Stimulated activated CD8-positive, alpha-beta memory T cell treated with anti-CD3 and anti-CD28 coated beads, Interleukin-2, amount 100 ng/mL, for 1 hour (primary cell): ENCODE data around the gene MAPKAPK2.

Experiments used
- DNase-seq, 2 donors: peaks; one replicate each; pipeline ENCODE4 v3.0.0-alpha.2; 2020; ENCODE audit warnings: low read depth in 2 of 2

MAPKAPK2 gene

DNA sequence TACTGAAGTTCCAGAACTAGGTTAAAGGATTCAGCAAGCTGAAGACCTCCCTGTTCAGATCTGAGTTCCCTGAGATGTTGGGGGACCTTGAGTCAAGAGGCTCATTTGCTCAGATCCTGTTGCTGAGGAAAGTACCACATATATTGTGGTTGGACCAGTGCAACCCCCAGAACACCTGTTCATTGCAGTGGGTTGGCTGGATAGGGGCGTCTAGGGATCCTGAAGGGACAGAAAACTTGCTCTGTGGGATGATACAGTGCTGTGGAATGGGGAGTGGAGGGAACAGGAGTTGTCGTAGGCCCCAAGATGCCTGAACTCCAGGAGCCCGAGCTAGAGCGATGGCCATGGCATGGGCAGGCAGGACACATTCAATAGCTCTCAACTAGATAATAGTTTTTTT lies 24.6 kb upstream of the MAPKAPK2 start:
- no peak for DNase-seq

DNA sequence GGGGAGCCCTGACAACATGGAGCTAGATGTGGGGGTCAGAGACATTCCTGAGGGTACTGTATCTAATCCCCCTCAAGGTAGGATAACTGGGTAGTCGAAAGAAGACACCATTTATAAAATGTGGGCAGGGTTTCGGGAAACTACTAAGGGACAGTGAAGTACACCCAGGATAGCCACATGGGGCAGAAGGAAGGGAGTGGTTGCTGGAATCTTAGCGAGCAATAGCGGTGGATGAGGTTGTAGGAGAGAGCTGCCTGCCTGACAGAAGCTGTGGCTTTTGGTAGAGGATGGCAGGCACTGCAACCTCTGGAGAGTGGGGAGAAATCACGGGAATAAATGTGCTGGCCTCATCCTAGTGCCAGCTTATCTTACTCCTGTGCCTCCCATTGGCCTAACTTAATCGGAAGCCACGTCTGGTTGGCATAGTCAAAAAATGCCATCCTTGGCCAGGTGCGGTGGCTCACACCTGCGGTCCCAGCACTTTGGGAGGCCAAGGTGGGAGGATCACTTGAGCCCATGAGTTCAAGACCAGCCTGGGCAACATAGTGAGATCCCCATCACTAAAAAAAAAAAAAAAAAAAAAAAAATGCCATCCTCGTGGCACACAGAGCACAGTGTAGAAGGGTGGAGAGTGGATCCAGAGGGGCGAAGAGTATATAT lies 23.4 kb upstream of the MAPKAPK2 start:
- no peak for DNase-seq

DNA sequence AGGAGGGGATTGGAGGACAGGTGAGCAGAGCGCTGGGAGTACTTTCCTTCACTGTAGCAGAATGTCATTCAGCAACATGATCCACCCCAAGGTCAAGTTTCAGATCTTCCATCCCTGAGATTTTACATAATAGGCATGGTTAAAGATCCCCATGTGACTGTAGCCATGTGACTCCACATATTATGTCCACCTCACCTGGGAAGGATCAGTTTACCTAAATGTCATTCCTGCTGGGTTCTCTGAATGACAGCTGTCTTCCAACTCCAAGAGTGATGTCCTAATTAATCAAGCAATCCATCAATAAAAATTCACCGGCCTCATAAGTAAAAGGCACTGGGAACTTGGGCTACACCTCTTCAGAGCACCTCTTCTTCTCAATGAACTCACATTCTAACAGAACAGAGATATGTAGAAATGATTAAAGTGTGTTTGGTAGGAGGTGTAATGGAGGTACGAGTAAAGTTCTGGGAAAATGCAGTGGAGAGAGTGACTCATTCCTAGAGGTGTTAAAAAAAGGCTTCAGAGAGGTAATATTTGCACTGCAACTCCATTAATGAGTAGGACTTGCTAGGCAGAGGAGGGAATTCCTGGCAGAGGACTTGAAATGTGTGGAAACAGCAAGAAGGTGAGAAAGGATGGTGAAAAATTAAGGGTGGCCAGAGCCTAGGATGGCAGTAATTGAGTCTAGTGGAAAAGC lies 22.2 kb upstream of the MAPKAPK2 start:
- no peak for DNase-seq

DNA sequence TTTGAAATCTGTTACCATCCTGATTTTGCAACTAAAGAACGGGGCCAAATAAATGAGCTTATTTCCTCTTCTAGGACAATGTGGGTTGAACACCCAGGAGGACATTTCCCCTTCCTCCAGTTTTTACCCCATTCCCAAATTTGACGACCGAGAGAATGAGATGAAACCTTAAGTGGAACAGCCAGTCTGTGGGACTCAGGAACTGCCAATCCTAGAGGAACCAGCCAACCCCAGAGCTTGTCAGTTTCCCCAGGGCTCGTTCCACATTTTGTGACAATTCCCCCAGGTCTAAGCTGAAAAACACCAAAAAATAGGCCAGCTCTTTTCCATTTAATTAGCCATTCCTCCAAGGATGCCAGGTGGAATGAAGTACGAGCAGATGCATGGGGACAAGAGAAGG lies 21.3 kb upstream of the MAPKAPK2 start:
- DNase-seq: no peak

DNA sequence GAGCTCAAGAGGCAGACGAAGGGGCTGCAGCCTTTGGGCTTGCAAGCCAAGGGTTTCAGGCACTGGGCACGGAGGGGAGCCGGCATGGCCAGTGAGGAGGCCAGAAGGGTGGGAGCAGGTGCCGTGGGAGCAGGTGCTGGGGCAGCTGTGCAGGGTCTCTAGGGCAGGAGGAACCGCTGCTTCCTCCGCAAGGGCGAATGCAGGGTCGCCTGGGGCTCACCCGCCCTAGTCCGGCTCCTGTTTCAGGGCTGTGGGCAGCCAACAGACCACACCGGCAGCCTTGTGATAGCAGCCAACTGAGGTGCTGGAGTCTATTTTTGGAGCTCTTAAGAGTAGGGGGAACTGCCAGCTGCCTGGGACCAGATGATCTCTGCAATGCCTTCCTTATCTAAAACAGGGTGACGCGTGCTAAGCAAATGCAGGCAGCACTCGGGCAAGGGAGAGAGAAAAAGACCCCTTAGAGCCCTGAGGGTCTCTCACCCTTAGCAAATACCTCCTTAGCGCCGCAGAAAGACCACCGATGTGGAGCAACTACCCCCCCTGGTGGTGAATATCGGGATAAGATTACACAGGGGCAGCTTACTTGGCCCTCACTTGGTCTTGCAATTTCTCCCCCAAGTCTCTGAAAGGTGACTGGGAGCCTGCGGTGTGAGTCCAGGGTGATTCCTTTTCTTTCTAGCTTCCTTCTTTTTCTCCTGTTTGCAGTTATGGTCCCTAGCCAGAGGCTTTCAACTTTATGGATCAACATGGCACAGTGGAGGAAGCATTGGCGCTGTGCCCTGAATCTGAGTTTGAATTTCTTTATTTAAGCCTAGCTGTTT lies 20.7 kb upstream of the MAPKAPK2 start:
- DNase-seq: peak; percentile 36 to 54

DNA sequence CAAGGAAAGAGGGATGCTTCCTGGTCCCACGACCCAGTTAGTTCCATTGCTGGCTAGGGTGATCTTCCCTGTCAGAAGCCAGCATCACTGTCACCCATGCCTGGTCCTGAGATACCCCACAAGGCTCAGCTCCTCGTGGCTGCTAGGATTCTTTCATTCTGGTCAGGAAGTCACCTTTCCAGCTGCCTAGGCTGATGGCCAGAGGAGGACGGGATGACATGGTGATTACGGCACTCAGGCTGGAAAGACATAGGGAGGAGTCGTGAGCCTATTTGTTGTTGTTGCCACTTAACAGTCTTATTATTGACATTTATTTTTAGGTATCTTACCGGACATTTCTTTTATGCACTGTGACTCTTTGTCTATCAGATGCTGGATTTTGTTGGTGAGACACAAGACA lies 20.0 kb upstream of the MAPKAPK2 start:
- no peak for DNase-seq

DNA sequence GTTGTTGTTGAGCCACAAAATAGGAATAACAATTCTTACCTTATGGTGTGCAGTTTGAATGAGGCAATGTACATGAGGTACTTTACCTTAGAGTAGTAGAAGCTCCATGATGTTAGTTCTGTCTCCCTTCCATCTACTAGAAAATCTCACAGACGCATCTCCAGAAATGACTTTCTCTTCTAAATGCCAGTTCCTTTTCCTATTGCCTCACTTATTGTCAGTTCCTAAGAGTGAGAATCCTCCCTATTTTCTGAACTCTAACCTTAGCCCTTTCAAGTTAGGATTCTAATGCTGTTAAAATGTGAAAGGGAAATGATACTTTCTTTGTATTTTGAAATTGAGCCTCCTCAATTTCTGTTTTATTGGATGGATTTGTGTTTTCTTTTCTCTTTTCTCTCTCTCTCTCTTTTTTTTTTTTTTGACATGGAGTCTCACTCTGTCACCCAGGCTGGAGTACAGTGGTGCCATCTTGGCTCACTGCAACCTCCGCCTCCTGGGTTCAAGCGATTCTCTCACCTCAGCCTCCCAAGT lies 18.6 kb upstream of the MAPKAPK2 start:
- DNase-seq: no peak

DNA sequence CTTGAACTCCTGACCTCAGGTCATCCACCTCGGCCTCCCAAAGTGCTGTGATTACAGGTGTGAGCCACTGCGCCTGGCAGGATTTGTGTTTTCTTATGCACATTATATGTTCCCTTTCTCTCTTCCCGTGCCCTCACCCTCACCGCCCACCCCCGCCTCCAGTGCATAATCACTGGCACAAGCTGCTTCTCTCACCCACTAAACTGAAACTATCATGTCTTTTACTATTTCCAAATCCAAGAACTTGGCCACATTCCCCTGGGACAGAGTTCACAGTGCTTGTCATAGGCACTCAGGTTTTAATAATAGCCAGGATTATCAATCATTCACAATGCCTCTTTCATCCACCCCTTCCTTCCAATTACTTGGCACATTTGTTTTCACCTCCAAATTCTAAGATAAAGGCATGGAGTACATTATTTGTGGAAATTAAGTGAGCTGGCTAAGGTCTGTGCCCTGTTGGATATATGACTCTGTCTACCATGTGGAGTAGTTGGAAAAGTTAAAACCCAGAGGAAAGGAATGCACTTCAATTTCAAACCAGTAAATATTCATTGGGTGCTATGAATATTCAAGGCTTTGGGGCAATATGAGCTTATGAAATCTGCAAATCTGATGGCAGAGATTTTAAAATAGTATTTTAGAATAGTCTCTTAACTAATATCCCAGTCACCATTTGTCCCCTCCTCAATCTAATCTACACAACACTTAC lies 17.6 kb upstream of the MAPKAPK2 start:
- DNase-seq: no peak

DNA sequence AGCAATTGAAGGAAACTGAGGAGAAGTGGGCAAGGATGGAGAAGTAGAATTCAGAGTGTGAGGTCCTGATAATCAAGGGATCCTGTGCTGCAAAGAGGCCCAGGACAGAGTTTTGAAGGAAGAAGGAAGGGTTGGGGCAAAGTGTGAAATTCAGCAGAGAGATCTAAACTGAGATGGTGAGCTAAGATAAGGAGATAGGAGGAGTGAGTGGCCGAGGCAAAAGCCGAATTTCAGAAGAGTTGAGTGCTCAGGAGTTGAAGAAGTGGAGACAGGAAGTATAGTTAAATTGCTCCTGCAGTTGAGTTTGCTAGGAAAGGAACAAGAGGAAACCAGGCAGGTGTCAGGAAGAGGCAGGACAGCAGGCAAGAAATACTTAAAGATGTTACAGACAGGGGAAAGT lies 16.4 kb upstream of the MAPKAPK2 start:
- DNase-seq: no peak

DNA sequence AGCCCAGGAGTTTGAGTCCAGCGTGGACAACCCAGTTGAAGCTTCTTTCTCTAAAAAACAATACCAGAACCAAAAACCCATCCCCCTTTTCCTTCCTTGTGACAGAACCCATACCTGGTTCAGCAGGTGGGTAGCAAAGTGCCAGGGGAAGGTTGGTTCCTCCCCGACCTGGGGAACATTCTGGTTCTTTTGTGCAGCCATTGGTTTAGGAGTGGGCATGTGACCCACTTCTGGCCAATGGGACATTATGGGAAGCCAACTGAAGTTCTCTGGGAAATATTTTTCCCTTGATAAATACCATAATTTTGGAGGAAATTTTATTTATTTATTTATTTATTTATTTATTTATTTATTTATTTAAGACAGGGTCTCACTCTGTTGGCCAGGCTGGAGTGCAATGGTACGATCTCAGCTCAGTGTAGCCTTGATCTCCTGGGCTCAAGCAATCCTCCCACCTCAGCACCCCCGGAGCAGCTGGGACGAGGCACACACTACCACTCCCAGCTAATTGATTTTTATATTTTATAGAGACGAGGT lies 15.8 kb upstream of the MAPKAPK2 start:
- no peak for DNase-seq

DNA sequence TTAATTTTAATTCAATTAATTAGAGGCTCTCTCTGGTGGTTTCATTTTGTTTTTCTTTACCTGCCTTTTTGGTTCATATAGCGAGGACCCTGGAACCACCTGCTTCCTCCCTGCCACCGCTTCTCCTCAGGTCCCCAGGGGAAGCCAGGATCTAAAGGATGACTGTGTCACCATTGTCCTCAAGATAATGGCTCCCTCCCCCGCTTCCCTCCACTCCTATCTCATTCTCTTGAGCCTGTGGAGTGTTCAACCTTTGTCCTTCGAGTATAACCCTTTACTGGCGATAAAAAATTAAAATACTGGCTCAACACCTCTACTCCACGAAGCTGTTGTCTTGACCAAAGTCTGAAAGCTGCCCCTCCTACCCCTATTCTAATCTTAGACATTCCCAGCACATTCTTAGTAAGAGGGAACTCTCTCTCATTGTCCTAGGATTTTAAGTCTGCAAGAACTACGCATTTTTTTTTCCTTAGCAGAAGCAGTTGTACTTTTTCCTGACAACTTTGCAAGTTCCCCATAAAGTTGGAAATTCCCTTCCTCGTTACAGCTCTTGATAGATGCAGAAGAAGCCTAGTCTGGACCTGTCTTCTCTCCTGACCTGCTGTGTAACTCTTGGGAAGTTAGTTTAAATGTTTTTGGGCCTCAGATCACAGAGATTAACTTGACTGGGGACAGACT lies 12.6 kb upstream of the MAPKAPK2 start:
- DNase-seq: no peak

DNA sequence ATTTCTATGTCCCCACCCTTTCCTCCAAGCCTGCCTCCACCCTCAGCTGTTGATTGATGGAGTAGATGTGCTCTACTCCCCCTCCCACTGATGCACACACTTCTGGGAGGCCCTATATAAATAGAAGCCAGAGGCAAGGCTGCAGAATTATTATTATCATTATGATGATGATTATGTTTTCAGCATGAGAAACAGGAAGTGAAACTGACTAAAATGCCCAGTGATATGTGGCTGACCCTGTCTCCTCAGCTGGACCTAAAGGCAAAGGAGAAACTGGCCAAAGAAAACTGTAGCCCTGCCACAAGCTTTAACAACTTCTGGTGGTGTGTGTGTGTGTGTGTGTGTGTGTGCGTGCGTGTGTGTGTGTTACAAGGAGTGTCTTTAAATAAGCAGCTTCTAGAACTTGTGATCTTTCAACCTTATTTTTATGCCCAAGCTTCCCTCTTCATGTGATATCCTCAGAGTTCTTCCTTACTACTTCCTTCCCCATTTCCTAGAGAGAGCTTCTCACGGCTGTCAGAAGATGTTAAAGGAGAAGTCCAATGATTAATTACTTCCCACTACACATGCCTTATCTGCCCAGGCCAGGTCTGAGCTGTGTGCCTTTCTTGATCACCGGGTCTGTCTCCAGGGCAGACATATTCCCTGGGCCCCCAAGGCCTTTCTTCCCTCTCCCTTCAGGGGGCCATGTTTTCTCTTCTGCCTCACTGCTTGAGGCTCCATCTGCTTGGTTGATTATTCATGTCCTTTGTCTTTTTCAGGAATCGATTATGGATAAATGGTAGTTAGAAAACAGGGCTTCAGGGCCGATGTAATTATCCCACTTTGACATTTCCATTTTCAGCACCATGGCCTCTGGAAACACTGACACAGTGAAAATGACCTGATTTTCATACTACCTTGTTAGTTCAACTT lies 11.6 kb upstream of the MAPKAPK2 start:
- no peak for DNase-seq

DNA sequence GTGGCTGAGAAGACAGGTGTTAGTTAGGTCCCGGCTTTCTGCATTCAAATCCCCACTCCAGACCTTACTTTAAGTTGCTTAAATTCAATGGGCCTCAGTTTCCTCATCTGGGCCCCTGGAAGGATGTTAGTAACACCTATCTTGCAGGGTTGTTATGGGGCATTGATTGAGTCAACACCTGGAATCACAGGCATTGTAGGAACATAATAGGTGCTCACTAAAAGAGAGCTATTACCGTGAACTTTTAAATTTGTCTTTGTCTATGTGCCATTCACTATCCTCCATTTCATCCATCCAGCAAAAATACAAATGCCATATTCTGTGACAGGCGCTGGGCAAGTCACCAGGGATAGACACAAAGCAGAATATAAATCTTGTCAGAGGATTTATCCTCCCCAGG lies 10.5 kb upstream of the MAPKAPK2 start:
- DNase-seq: no peak

DNA sequence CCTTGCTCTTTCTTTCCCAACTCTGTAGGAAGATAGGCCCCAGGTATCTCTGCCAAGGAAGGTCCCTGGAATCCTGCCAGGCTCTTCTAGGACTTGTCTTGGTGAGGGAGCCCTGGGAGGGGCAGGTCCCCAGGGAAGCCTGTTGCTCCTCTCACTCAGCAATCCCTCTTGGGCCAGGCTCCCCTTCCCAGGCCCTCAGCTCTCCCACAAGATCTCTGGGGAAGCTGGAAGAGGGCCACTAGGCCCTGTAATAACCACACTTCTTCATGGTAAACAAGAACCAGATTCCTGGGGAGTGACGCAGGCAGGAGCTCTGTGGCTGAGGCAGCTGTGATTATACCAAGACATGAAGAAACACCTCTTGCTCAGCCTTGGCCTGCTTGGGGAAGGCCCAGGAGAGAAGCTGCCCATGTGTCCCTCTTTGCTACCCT lies 9.9 kb upstream of the MAPKAPK2 start:
- no peak for DNase-seq

DNA sequence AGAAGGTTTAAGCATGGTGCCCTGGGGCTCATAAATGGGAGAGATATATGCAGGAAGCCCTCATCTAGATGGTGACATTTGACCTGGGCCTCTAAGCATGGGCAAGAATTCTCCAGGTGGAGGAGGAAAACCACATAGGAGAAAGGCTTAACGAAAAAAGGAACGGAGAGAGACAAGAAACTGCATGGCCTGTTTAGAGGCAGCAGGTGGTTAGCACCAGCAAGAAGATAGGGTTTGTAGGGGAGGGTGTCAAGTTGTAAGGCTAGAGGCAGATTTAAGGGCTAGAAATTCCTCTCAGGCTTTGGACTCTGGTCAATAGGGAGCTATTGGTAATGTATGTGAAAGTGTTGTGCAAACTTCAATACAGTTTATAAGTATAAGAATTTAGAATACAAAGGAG lies 8.2 kb upstream of the MAPKAPK2 start:
- DNase-seq: no peak

DNA sequence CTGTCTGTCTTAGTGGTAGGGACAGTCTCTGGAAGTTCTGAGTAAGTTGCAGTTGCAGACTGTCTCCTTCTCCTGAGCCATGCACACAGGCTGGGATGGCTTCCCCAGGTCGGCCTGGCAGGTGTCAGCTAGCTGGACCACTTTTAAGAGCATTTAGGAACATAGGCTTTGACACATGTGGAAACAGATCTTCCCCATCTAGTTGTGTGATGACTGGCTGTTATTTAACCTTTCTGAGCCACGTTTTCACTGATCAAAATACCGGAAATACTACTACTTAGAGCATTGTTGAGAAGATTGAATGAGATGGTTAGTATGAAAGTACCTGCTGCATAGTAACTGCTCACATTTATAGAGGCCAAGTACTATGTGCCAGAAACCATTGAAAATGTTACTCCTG lies 6.2 kb upstream of the MAPKAPK2 start:
- DNase-seq: no peak

DNA sequence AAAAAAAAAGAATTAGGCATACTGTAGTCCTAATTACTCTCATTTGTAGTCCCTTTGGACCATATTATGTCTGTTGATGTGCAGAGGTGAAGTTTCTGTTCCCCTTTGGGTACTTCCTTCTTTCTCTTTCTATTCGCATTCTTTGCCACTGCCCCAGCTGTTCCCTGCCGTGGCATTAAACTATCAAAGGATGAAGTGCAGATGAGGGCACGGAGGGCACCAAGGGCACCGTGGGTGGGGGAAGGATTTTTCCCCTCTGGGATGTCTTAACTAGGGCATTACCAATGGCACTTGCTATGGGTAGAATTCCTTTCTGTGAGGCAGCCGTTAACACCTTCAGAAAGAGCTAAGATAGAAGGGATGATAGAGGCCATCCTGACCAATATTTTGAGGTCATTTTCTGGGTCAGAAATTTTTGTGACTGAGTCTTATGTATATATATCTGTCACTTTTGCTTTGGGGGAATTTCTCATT lies 4.9 kb upstream of the MAPKAPK2 start:
- no peak for DNase-seq

DNA sequence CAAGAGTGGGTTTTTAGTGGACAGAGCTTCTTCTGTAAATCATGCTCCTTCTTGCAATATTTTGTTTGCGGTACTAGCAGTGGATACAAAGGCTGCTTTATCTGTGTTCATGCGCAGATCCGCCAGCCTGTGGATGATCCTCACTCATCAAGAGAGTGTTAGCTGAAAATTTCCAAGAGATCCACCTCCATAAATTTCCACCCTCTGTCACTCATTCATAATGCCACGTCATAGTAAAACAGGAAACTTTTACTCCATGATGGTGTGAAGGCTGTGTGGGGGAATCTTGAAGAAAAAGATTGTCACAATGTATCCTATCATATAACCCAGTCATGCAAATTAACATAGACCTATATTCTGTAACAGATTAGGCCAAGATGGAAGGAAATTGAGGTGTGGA lies 4.4 kb upstream of the MAPKAPK2 start:
- DNase-seq: no peak

DNA sequence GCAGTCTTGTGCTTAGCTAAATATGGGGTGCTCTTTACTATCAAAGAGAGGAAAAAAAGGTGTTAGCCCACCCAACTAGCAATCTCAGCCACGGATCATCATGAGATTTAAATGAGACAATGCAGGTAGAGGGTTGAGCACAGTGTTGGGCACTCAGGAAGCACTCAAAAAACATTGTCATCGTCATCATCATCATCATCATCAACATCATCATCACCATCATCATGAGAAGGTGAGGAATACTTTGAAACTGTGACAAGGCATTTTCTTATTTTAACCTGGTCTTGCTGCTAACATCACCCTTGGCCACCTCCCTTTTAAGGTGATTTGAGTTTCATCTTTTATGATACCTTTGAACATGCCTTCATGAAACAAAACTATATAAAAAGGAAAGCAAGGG lies 3.3 kb upstream of the MAPKAPK2 start:
- DNase-seq: no peak

DNA sequence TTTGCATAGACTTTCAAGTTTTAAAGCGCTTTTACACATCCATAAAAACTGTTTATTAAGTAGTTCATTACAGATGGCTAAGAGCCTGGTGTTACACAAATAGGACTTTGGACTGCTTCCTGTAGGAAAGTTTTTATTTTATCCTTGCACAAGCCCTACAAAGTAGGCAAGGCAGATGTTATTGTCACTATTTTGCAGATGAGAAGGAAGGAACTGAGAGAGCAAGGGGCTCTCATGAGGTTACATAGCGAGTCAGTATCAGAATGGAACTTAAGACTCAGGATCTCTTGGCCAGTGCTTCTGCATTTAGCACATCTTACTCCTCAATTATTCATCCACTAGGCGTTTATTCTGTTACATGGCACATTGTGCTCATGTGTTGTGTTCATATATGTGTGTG lies 2.6 kb upstream of the MAPKAPK2 start:
- no peak for DNase-seq
